ENCODE measurements around the gene ANKMY1. TPM values are rescaled to one million over a fixed set of nuclear protein-coding genes. Genes with fewer than 3 reads are reported as not detected.

The ANKMY1 gene
- polyA plus RNA-seq, 1 experiment: 6.8 TPM

DNA sequence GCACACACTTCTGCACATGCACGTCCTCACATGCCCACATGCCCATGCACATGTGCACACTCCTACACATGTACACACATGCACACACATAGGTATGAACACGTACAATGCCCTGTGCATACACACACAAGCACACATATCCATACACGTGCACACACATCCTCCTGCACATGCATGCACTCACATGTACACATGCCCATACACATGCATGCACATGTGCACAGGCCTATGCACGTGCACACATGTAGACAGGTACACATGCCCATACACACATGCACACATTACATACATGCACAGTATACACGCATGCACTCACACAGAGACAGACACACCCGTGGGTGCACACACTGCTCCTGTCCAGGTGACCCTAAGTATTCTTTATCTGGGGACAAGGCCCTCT, 88.0 kb downstream of the ANKMY1 start:
- Histone ChIP-seq H3K4me3 (ENCODE audit: low read depth, low read length) (no peak overlapping the region), H3K27me3 (ENCODE audit: control insufficient read depth, insufficient read depth, low read length) (no peaks in the 10 kb centered on the region), H3K36me3 (ENCODE audit: control insufficient read depth, insufficient read depth, low read length) (peaks cover 8% of the 10 kb centered on the region)
- TF ChIP-seq, protein P1, sequence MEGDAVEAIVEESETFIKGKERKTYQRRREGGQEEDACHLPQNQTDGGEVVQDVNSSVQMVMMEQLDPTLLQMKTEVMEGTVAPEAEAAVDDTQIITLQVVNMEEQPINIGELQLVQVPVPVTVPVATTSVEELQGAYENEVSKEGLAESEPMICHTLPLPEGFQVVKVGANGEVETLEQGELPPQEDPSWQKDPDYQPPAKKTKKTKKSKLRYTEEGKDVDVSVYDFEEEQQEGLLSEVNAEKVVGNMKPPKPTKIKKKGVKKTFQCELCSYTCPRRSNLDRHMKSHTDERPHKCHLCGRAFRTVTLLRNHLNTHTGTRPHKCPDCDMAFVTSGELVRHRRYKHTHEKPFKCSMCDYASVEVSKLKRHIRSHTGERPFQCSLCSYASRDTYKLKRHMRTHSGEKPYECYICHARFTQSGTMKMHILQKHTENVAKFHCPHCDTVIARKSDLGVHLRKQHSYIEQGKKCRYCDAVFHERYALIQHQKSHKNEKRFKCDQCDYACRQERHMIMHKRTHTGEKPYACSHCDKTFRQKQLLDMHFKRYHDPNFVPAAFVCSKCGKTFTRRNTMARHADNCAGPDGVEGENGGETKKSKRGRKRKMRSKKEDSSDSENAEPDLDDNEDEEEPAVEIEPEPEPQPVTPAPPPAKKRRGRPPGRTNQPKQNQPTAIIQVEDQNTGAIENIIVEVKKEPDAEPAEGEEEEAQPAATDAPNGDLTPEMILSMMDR (IDR thresholded peaks at IDR 0.05; ENCODE audit: insufficient read depth, low read depth, low read length): no peak
- DNase-seq (ENCODE audit: low read depth): no peak
- ChIA-PET POLR2A (no interaction called here), CTCF (no interaction called here)

DNA sequence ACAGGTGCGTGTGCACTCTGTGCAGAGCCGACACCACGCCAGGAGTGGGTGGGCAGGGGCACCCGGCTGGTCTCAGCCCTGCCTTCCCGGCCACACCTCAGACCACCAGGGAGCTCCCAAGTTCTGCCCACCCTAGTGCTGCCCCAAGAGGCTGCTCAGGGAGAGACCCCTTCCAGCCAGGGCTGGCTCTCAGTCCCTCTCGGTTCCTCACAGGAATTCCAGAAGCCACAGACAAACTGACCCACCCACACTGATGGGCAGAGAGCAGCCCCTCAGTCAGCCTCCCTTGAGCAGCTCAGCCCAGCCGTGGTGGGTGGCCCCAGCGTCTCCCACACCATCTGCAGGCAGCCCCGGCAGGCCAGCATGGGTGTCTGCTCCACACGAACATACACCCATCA, 88.5 kb downstream of the ANKMY1 start:
- Histone ChIP-seq H3K27me3 (ENCODE audit: control insufficient read depth, insufficient read depth, low read length) (no peaks in the 10 kb centered on the region), H3K4me3 (ENCODE audit: low read depth, low read length) (no peak overlapping the region), H3K36me3 (ENCODE audit: control insufficient read depth, insufficient read depth, low read length) (peaks cover 12% of the 10 kb centered on the region)
- TF ChIP-seq, protein P1 (IDR thresholded peaks at IDR 0.05; ENCODE audit: insufficient read depth, low read depth, low read length): no peak
- no peak for DNase-seq (ENCODE audit: low read depth)
- ChIA-PET CTCF (interaction anchor here (0.8 kb wide), 1 partner anchor 14 kb away, joined by 4 read pairs; no protein-coding TSS in a partner anchor), POLR2A (no interaction called here)

DNA sequence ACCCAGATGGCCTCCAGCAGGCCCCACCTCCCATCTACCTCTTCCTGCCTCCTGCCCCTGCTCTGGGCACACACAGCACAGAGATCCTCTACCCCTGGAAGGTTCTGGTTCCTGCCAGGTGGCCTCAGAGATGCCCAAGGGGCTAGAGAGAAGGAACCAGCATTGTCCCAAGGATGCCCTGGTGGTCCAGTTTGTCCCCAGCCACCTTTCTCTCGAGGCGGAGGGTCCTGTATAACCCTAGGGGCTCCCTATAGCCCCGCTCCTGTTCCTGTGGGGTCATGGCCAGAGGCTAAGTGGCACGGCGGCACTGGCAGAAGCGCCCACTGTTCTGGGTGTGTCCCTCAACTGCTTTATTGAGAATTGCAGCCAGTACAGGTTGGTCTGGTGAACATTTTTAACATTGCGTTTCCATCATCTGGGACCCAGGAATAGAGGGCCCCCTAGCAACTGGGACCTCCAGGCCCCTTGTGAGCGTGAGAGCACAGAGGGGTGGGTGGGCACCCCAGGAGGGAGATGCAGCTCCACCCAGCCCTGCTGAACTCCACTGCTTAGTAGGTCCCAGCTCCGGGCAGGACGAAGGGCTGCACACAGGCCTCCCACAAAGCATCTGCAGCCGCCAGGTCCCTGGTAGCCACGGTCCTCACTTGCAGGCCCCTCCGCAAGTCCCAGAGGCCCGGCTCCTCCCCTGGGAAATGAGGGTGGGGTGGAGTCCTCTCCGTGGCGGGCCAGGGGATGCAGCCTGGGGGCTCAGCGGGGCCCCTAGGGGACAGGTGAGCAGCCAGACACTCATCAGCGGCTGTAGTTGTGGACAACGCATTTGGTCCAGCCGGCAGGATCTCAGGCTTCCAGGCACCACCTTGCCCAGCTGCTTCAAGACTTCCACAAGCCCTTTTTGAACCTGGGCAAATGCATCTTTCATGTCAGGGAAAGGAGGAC, 89.2 kb downstream of the ANKMY1 start:
- TF ChIP-seq, protein P1 (IDR thresholded peaks at IDR 0.05; ENCODE audit: insufficient read depth, low read depth, low read length): no peak
- no peaks in the 10 kb centered on the region for H3K27me3 ChIP-seq (ENCODE audit: control insufficient read depth, insufficient read depth, low read length)
- CTCF ChIA-PET: interaction anchor here (0.8 kb wide), 1 partner anchor 13 kb away, joined by 4 read pairs; no protein-coding TSS in a partner anchor
- DNase-seq (ENCODE audit: low read depth): no peak
- no peak overlapping the region for H3K4me3 ChIP-seq (ENCODE audit: low read depth, low read length)
- H3K36me3 ChIP-seq (ENCODE audit: control insufficient read depth, insufficient read depth, low read length): peaks cover 17% of the 10 kb centered on the region
- POLR2A ChIA-PET: no interaction called here

DNA sequence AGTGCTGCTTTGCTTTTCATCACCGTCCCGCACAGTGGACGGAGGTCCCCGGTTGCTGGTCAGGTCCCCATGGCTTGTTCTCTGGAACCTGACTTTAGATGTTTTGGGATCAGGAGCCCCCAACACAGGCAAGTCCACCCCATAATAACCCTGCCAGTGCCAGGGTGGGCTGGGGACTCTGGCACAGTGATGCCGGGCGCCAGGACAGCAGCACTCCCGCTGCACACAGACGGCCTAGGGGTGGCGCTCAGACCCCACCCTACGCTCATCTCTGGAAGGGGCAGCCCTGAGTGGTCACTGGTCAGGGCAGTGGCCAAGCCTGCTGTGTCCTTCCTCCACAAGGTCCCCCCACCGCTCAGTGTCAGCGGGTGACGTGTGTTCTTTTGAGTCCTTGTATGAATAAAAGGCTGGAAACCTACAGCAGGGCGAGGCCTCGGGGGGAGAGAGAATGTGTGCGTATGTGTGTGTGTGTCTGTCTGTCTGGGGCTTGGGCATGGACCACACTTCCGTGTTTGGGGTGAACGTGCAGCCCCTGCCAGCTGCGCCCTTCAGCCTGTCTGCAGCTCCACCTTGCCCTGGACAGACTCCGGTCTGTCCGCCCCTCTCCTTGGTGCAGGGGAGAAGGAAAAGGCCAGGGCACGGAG, 90.0 kb downstream of the ANKMY1 start:
- peaks cover 17% of the 10 kb centered on the region for H3K36me3 ChIP-seq (ENCODE audit: control insufficient read depth, insufficient read depth, low read length)
- H3K27me3 ChIP-seq (ENCODE audit: control insufficient read depth, insufficient read depth, low read length): no peaks in the 10 kb centered on the region
- DNase-seq (ENCODE audit: low read depth): no peak
- H3K4me3 ChIP-seq (ENCODE audit: low read depth, low read length): no peak overlapping the region
- TF ChIP-seq, protein P1 (IDR thresholded peaks at IDR 0.05; ENCODE audit: insufficient read depth, low read depth, low read length): no peak
- ChIA-PET POLR2A (no interaction called here), CTCF (no interaction called here)

DNA sequence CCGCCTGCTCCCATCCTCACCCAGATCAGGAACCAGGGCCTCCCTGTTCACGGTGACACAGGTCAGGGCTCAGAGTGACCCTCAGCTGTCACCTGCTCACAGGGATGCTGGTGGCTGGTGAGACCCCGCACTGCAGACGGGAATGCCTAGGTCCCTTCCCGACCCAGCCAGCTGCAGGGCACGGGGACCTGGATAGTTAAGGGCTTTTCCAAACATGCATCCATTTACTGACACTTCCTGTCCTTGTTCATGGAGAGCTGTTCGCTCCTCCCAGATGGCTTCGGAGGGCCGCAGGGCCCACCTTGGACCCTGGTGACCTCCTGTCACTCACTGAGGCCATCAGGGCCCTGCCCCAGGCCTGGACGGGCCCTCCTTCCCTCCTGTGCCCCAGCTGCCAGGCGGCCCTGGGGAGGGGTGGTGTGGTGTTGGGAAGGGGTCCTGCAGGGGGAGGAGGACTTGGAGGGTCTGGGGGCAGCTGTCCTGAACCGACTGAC, 90.6 kb downstream of the ANKMY1 start:
- POLR2A ChIA-PET: no interaction called here
- DNase-seq (ENCODE audit: low read depth): no peak
- no peaks in the 10 kb centered on the region for H3K27me3 ChIP-seq (ENCODE audit: control insufficient read depth, insufficient read depth, low read length)
- peaks cover 21% of the 10 kb centered on the region for H3K36me3 ChIP-seq (ENCODE audit: control insufficient read depth, insufficient read depth, low read length)
- no peak overlapping the region for H3K4me3 ChIP-seq (ENCODE audit: low read depth, low read length)
- TF ChIP-seq, protein P1 (IDR thresholded peaks at IDR 0.05; ENCODE audit: insufficient read depth, low read depth, low read length): no peak
- CTCF ChIA-PET: no interaction called here

Measured in BJ (cell line).